Measurements from ENCODE around the gene FHIT.

DNA sequence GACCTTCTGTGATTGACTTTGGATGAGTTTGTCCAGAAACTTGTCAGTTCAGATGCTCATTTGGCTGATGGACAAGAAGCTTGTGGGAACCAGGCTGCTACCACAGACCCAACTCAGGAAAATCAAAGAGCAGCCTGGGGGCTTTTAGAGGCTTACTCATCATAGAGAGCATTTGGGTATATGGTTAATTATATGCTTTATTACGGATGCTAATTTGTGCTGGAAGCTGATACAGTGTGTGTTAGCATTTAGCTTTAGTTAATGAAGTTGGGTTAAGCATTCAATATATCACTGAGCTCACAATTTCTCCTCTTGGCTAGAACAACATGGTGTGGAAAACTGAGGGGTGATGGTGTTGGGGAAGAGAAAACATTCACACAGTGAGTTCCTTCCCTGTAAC is 1537.2 kb downstream of the FHIT start:
- TF ChIP-seq, protein P1, sequence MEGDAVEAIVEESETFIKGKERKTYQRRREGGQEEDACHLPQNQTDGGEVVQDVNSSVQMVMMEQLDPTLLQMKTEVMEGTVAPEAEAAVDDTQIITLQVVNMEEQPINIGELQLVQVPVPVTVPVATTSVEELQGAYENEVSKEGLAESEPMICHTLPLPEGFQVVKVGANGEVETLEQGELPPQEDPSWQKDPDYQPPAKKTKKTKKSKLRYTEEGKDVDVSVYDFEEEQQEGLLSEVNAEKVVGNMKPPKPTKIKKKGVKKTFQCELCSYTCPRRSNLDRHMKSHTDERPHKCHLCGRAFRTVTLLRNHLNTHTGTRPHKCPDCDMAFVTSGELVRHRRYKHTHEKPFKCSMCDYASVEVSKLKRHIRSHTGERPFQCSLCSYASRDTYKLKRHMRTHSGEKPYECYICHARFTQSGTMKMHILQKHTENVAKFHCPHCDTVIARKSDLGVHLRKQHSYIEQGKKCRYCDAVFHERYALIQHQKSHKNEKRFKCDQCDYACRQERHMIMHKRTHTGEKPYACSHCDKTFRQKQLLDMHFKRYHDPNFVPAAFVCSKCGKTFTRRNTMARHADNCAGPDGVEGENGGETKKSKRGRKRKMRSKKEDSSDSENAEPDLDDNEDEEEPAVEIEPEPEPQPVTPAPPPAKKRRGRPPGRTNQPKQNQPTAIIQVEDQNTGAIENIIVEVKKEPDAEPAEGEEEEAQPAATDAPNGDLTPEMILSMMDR (IDR thresholded peaks at IDR 0.05; ENCODE audit: insufficient read depth, low read length, poor library complexity, severe bottlenecking), result no peak
- no peak for TF ChIP-seq EZH2phosphoT487 (conservative IDR thresholded peaks at IDR 0.05; ENCODE audit: low read length)
